Tibial artery (tissue), 4 donors: ENCODE measurements around the gene ATP1A4.

Source experiments
- DNase-seq, 2 donors: peaks; one replicate each; pipeline ENCODE4 v3.0.0-alpha.2; 2019
- H3K27ac ChIP-seq, 2 donors: fragments of 200-600 bp; sonication (generic) in 1 of 2; 1 replicate in 1 of 2; 2 replicates in 1 of 2; pipeline ENCODE4 v1.5.1; 2018 to 2019; ENCODE audit warnings: mild to moderate bottlenecking in 1 of 2
- H3K27me3 ChIP-seq, 2 donors: fragments of 200-600 bp; sonication (generic) in 1 of 2; one replicate each; pipeline versions ENCODE4 v1.5.1 to v1.6.0; 2016 to 2019
- H3K36me3 ChIP-seq, 3 donors: fragments of 200-600 bp; sonication (generic) in 2 of 3; one replicate each; pipeline ENCODE4 v1.5.1; 2016 to 2019; ENCODE audit warnings: mild to moderate bottlenecking in 2 of 3
- H3K4me1 ChIP-seq, 4 donors: fragments of 200-600 bp; sonication (generic) in 2 of 4; 1 replicate in 3 of 4; 2 replicates in 1 of 4; pipeline ENCODE4 v1.5.1; 2016 to 2019
- H3K4me3 ChIP-seq, 2 donors: fragments of 200-600 bp; sonication (generic) in 1 of 2; 1 replicate in 1 of 2; 2 replicates in 1 of 2; pipeline ENCODE4 v1.5.1; 2018 to 2019; ENCODE audit warnings: mild to moderate bottlenecking in 2 of 2
- H3K9me3 ChIP-seq, 3 donors: fragments of 200-600 bp; sonication (generic) in 1 of 3; one replicate each; pipeline ENCODE4 v1.5.1; 2016 to 2019
- intact Hi-C: fragments of 100-400 bp; cut with DNase I; formaldehyde crosslinking; loops from one replicate; pipeline ENCODE4 v1.15.0; 2023; ENCODE audit warnings: low total_unique reads
- TF ChIP-seq, protein P1 (sequence below), 2 experiments: fragments of 200-600 bp in 1 of 2; fragments of 450-650 bp in 1 of 2; IDR thresholded peaks; one replicate each; pipeline ENCODE4 v1.5.1; 2017 to 2019; ENCODE audit warnings: antibody characterized with exemption in 2 of 2, mild to moderate bottlenecking in 1 of 2, moderate library complexity in 1 of 2

Gene ATP1A4

DNA sequence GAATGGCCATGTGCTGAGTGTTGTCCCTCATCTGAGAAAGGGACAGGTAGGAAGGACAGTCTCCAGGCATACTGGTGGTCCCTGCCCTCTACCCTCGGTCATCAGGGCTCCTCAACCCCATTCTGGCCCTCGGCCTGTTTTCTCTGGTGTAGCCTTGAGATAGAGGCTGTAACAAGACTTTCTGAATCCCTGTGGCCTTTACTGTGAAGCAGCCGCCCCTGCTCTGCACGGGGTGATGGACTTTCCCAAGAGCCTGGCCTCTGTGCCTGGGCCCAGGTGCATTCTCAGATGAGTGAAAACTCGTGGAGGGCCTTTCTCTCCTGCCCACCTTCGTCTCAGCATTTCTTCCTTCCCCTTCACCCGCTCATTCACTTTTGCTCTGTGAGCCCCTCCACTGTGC lies 36.0 kb downstream of the ATP1A4 start:
- TF ChIP-seq, protein P1, sequence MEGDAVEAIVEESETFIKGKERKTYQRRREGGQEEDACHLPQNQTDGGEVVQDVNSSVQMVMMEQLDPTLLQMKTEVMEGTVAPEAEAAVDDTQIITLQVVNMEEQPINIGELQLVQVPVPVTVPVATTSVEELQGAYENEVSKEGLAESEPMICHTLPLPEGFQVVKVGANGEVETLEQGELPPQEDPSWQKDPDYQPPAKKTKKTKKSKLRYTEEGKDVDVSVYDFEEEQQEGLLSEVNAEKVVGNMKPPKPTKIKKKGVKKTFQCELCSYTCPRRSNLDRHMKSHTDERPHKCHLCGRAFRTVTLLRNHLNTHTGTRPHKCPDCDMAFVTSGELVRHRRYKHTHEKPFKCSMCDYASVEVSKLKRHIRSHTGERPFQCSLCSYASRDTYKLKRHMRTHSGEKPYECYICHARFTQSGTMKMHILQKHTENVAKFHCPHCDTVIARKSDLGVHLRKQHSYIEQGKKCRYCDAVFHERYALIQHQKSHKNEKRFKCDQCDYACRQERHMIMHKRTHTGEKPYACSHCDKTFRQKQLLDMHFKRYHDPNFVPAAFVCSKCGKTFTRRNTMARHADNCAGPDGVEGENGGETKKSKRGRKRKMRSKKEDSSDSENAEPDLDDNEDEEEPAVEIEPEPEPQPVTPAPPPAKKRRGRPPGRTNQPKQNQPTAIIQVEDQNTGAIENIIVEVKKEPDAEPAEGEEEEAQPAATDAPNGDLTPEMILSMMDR (IDR thresholded peaks at IDR 0.05), result no peak
- DNase-seq, result peak in 1 of 2 donors; percentile 16

DNA sequence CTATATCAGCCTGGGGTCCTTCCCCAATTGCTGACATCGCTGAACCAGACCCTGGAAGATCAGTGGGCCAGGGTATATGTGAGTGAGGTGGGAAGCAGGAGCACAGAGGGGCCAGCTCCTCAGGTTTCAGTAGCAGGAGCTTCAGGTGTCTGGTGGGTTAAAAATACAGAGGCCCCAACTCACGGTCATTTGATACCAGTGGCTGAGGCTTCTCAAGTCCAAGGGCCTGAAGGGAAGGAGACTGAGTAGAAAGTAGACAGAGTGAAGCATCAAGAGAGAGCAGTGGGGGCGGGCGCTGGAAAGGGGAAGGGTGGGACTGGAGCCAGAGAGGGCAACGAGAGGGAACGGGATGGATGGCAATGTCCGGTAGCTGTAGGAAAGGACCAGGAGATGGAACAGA lies 36.9 kb downstream of the ATP1A4 start:
- Histone ChIP-seq H3K9me3 (no peaks in the 10 kb centered on the region), H3K27me3 (no peaks in the 10 kb centered on the region), H3K4me1 (peaks cover 0 to 24% (median 22%) of the 10 kb centered on the region in 4 donors), H3K27ac (no peak overlapping the region), H3K4me3 (no peak overlapping the region), H3K36me3 (no peaks in the 10 kb centered on the region)
- no peak for DNase-seq
- intact Hi-C loops, result no loop called here
- TF ChIP-seq, protein P1 (IDR thresholded peaks at IDR 0.05), result no peak

More for the DNA sequence above, 36.0 kb downstream of the ATP1A4 start:
- Histone ChIP-seq H3K4me3 (no peak overlapping the region), H3K9me3 (no peaks in the 10 kb centered on the region), H3K27ac (no peak overlapping the region), H3K27me3 (no peaks in the 10 kb centered on the region), H3K36me3 (no peaks in the 10 kb centered on the region), H3K4me1 (peaks cover 0 to 16% (median 13%) of the 10 kb centered on the region in 4 donors)
- intact Hi-C loops, result no loop called here

DNA sequence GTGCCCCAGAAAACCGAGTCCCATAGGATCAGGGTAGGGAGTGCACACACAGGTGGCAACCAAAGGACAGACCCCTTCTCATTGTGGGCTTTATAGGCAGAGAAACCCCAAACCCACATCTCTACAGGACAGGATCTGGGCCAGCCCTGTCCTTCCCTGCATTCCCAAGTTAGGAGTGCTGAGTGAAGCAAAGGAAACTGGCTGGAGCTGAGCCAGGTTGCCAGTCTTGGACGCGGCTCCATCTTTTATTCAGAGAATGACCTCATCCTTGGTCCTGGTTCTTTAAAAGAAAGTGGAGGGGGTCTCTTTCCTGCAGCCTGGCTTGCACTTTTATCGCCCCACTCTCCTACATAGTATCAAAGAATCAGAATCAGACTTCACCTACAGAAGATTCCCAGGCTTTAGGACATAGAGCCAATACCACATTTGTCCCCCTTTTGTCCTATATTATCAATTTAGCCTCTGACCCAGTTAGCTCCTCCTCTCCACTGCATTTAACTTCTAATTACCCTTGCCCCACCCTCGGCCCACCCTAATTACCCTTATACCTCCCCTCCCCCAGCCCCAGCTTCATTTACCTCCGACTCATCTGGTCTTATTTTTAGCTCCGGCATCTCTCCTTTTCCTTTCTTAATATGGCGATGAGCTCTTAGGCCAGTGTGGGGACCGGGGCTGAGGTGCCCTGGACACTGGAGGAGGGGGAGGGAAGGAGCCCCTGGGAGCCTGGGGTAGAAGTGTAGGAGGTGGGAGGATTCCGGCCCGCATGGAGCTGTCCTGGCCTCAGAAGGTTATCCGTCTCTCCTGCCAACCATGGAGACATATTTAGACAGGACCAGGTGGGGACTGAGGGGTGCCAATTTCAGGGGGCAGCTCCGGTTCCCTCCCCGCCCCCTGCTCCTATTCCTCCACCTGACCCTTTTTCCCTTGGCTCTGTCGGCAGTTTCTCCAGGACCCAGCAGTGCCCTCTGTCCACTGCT lies 38.5 kb downstream of the ATP1A4 start, which contains the start of gene CASQ1:
Gene CASQ1 (plus strand): TSS at position 927 of the 977 bp plus-strand sequence. CDS start 177 bp downstream, outside the sequence.
- intact Hi-C loops, result no loop called here
- Histone ChIP-seq H3K36me3 (no peaks in the 10 kb centered on the region), H3K4me1 (peaks cover 0 to 27% (median 24%) of the 10 kb centered on the region in 4 donors), H3K9me3 (no peaks in the 10 kb centered on the region), H3K4me3 (no peak within 1 kb of the TSS), H3K27me3 (no peaks in the 10 kb centered on the region), H3K27ac (peak within 1 kb of the TSS; percentile 17 to 26)
- TF ChIP-seq, protein P1 (IDR thresholded peaks at IDR 0.05), result no peak
- peak in 1 of 2 donors; percentile 89 for DNase-seq

DNA sequence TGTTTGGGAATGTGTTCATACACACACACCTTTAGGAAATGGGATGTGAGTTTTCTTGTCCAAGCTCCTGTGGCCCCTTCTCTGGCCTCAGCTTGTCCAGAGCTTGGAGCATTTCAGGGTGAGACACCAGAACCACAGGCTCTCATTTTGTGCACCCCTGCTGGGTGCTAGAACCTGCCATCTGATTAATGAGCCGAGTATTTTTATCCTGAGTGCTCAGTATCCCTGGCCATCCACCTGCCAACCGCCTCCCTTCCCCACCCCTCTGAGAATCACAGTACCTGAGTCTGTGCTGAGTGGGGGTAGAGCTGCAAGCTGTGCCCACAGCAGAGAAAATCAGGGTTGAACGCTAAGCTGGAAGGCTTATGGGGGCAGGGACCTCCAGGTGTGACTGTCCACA lies 40.4 kb downstream of the ATP1A4 start:
- Histone ChIP-seq H3K9me3 (no peaks in the 10 kb centered on the region), H3K27me3 (no peaks in the 10 kb centered on the region), H3K27ac (no peak overlapping the region), H3K4me1 (peaks cover 0 to 27% (median 24%) of the 10 kb centered on the region in 4 donors), H3K4me3 (no peak overlapping the region), H3K36me3 (no peaks in the 10 kb centered on the region)
- DNase-seq, result no peak
- intact Hi-C loops, result loop anchor here (2.0 kb wide), 2 partner anchors 59 to 99 kb away; no protein-coding TSS in a partner anchor
- TF ChIP-seq, protein P1 (IDR thresholded peaks at IDR 0.05), result no peak

DNA sequence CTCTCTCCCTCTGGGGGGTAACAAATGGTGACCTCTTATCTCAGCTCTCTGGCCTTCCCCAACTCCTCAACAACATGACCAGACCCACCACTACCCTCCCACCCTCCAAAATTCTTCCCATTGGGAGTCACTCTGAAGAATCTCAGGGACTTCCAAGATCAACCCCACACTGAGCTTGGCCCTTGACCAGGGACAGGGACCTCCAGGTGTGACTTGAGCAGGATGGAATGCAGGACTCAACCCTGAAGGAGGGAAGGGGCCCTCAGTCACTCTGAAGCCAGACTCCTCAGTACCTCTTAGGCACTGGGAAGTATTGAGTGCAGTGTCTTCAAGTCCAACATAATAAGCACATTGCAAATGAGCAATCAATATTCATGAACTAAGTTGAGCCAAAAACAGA lies 40.8 kb downstream of the ATP1A4 start:
- H3K27me3 ChIP-seq, result no peaks in the 10 kb centered on the region
- no peaks in the 10 kb centered on the region for H3K9me3 ChIP-seq
- no peak overlapping the region for H3K4me3 ChIP-seq
- no peak for DNase-seq
- intact Hi-C loops, result loop anchor here (2.0 kb wide), 2 partner anchors 59 to 99 kb away; no protein-coding TSS in a partner anchor
- peaks cover 0 to 27% (median 24%) of the 10 kb centered on the region in 4 donors for H3K4me1 ChIP-seq
- no peaks in the 10 kb centered on the region for H3K36me3 ChIP-seq
- H3K27ac ChIP-seq, result no peak overlapping the region
- TF ChIP-seq, protein P1 (IDR thresholded peaks at IDR 0.05), result no peak
